K562 (cell line): ENCODE results near the gene MOB1A. TPM values are rescaled to one million over a fixed set of nuclear protein-coding genes. Genes with fewer than 3 reads are reported as not detected.
A peak's percentile ranks its signal among the peaks of the same experiment; 100 is the strongest.

Source experiments
- BRF1 ChIP-seq: IDR thresholded peaks from 3 replicates; pipeline ENCODE4 v1.6.1; 2011; ENCODE audit warnings: borderline replicate concordance, mild to moderate bottlenecking; ENCODE audit not compliant: insufficient read length; ENCODE audit errors: extremely low read depth
- EP300 ChIP-seq: IDR thresholded peaks from 2 replicates; pipeline ENCODE4 v1.6.1; 2012; ENCODE audit warnings: low read length, improper control_type of control experiment
- KAT7 ChIP-seq: sonication (generic); formaldehyde crosslinking; IDR thresholded peaks from 2 replicates; pipeline ENCODE4 v1.8.0; 2022; ENCODE audit warnings: missing genetic modification reagents, mild to moderate bottlenecking, borderline replicate concordance
- LCOR ChIP-seq: sonication (generic); formaldehyde crosslinking; IDR thresholded peaks from 2 replicates; pipeline ENCODE4 v1.8.0; 2022; ENCODE audit warnings: mild to moderate bottlenecking, missing genetic modification reagents
- MED1 ChIP-seq: sonication (generic); formaldehyde crosslinking; IDR thresholded peaks from 2 replicates; pipeline ENCODE4 v1.8.1; 2023; ENCODE audit warnings: missing genetic modification reagents, borderline replicate concordance
- NCOR1 ChIP-seq: fragments of 450-650 bp; IDR thresholded peaks from 2 replicates; pipeline ENCODE4 v1.6.1; 2016; ENCODE audit warnings: mild to moderate bottlenecking, moderate library complexity
- POLR2G ChIP-seq: fragments of 200-400 bp; formaldehyde crosslinking; IDR thresholded peaks from 2 replicates; pipeline ENCODE4 v1.6.1; 2017; ENCODE audit warnings: low read depth, mild to moderate bottlenecking, antibody characterized with exemption, low read length, moderate library complexity
- RNF219 ChIP-seq: fragments of 250-450 bp; sonication (Bioruptor Pico); IDR thresholded peaks from 2 replicates; pipeline ENCODE4 v1.5.0; 2022; ENCODE audit warnings: mild to moderate bottlenecking
- SAFB ChIP-seq: fragments of 200-400 bp; formaldehyde crosslinking; IDR thresholded peaks from 2 replicates; pipeline ENCODE4 v1.6.1; 2017; ENCODE audit warnings: low read depth, low read length, borderline replicate concordance
- SIN3B ChIP-seq: fragments of 450-650 bp; IDR thresholded peaks from 2 replicates; pipeline ENCODE4 v1.6.1; 2017; ENCODE audit warnings: low read depth, mild to moderate bottlenecking, moderate library complexity
- SMARCE1 ChIP-seq: fragments of 450-650 bp; IDR thresholded peaks from 2 replicates; pipeline ENCODE4 v1.7.1; 2016; ENCODE audit warnings: mild to moderate bottlenecking
- TCF3 ChIP-seq: sonication (generic); formaldehyde crosslinking; IDR thresholded peaks from 2 replicates; pipeline ENCODE4 v1.4.0; 2020; ENCODE audit warnings: mild to moderate bottlenecking, missing genetic modification reagents
- ZNF699 ChIP-seq: fragments of 250-450 bp; sonication (Bioruptor Pico); IDR thresholded peaks from 2 replicates; pipeline ENCODE4 v1.8.0; 2021; ENCODE audit warnings: mild to moderate bottlenecking, moderate library complexity; ENCODE audit not compliant: insufficient replicate concordance
- polyA plus RNA-seq, 8 experiments: library from polyadenylated mRNA; depleted of rRNA in 4 of 8; stranded (reverse) in 5 of 8; unstranded in 3 of 8; fragments of >200 nt; fragmentation: Nextera tagmentation in 2 of 8; fragmentation: Illumina TruSeq in 1 of 8; extraction: Ambion mirVana in 2 of 8; extraction: Trizol in 1 of 8; gene quantifications; 2 replicates each; pipeline versions ENCODE4 v1.2.1 to v1.2.3, GENCODE V29; 2011 to 2014; ENCODE audit warnings: inconsistent platforms in 1 of 8, missing spikeins in 1 of 8
- total RNA-seq, 7 experiments: library from RNA; depleted of rRNA in 6 of 7; stranded (reverse); fragments of >200 nt in 6 of 7; fragmentation: Illumina TruSeq in 2 of 7; extraction: Trizol in 2 of 7; gene quantifications; 2 replicates each; pipeline versions ENCODE4 v1.2.1 to v1.2.3, GENCODE V29; 2011 to 2021; ENCODE audit warnings: low replicate concordance in 1 of 7
- TF ChIP-seq, protein P1 (sequence below): IDR thresholded peaks from 2 replicates; pipeline ENCODE4 v1.6.1; 2011; ENCODE audit warnings: borderline replicate concordance, low read depth, mild to moderate bottlenecking, moderate library complexity, low read length; ENCODE audit not compliant: insufficient read depth, poor library complexity, severe bottlenecking
- TF ChIP-seq, protein P2 (sequence below), 2 experiments: fragments of 150-350 bp in 1 of 2; IDR thresholded peaks; 2 replicates each; pipeline ENCODE4 v1.6.1; 2012 to 2016; ENCODE audit warnings: low read depth in 2 of 2, low read length in 2 of 2, mild to moderate bottlenecking in 1 of 2, moderate library complexity in 1 of 2
- TF ChIP-seq, protein P3 (sequence below): sonication (generic); formaldehyde crosslinking; IDR thresholded peaks from 2 replicates; pipeline ENCODE4 v1.9.0; 2022; ENCODE audit warnings: mild to moderate bottlenecking, missing genetic modification reagents

Gene MOB1A
- total and polyA plus RNA-seq, 9 of the 15 experiments (the other 6 are each of a cell fraction or from before 2014, with no cell fraction given), result 24.8 to 100 (median 60.2) TPM

- no peak for TF ChIP-seq RNF219 (CRISPR knock-in tag)
- TF ChIP-seq, protein P1, sequence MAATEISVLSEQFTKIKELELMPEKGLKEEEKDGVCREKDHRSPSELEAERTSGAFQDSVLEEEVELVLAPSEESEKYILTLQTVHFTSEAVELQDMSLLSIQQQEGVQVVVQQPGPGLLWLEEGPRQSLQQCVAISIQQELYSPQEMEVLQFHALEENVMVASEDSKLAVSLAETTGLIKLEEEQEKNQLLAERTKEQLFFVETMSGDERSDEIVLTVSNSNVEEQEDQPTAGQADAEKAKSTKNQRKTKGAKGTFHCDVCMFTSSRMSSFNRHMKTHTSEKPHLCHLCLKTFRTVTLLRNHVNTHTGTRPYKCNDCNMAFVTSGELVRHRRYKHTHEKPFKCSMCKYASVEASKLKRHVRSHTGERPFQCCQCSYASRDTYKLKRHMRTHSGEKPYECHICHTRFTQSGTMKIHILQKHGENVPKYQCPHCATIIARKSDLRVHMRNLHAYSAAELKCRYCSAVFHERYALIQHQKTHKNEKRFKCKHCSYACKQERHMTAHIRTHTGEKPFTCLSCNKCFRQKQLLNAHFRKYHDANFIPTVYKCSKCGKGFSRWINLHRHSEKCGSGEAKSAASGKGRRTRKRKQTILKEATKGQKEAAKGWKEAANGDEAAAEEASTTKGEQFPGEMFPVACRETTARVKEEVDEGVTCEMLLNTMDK, result peak; percentile 89
- 0 out of 2 replicates have a peak, but pooled peaks have one; percentile 16 for TF ChIP-seq EP300
- 0 out of 2 replicates have a peak, but pooled peaks have one; percentile 40 for TF ChIP-seq SAFB
- no peak for TF ChIP-seq ZNF699 (CRISPR knock-in tag)
- peak; percentile 5; the same call in 1 of the 2 replicates for TF ChIP-seq TCF3 (CRISPR knock-in tag)
- TF ChIP-seq KAT7 (CRISPR knock-in tag), result peak; percentile 86; the same call in 1 of the 2 replicates
- peak; percentile 97 for TF ChIP-seq POLR2G
- 0 out of 2 replicates have a peak, but pooled peaks have one; percentile 10 for TF ChIP-seq SMARCE1
- peak; percentile 86 for TF ChIP-seq SIN3B
- peak; percentile 44; the same call in 1 of the 2 replicates for TF ChIP-seq NCOR1
- no peak for TF ChIP-seq LCOR (CRISPR knock-in tag)
- TF ChIP-seq, protein P2, sequence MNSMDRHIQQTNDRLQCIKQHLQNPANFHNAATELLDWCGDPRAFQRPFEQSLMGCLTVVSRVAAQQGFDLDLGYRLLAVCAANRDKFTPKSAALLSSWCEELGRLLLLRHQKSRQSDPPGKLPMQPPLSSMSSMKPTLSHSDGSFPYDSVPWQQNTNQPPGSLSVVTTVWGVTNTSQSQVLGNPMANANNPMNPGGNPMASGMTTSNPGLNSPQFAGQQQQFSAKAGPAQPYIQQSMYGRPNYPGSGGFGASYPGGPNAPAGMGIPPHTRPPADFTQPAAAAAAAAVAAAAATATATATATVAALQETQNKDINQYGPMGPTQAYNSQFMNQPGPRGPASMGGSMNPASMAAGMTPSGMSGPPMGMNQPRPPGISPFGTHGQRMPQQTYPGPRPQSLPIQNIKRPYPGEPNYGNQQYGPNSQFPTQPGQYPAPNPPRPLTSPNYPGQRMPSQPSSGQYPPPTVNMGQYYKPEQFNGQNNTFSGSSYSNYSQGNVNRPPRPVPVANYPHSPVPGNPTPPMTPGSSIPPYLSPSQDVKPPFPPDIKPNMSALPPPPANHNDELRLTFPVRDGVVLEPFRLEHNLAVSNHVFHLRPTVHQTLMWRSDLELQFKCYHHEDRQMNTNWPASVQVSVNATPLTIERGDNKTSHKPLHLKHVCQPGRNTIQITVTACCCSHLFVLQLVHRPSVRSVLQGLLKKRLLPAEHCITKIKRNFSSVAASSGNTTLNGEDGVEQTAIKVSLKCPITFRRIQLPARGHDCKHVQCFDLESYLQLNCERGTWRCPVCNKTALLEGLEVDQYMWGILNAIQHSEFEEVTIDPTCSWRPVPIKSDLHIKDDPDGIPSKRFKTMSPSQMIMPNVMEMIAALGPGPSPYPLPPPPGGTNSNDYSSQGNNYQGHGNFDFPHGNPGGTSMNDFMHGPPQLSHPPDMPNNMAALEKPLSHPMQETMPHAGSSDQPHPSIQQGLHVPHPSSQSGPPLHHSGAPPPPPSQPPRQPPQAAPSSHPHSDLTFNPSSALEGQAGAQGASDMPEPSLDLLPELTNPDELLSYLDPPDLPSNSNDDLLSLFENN (IDR thresholded peaks at IDR 0.05; ENCODE audit: low read depth in 2 of 2, low read length in 2 of 2), result peak in 1 of 2 experiments; percentile 62; a peak in 1 of 4 replicates
- TF ChIP-seq, protein P3, sequence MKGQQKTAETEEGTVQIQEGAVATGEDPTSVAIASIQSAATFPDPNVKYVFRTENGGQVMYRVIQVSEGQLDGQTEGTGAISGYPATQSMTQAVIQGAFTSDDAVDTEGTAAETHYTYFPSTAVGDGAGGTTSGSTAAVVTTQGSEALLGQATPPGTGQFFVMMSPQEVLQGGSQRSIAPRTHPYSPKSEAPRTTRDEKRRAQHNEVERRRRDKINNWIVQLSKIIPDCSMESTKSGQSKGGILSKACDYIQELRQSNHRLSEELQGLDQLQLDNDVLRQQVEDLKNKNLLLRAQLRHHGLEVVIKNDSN (CRISPR knock-in tag), result no peak
- no peak for TF ChIP-seq BRF1
- TF ChIP-seq MED1 (CRISPR knock-in tag), result no peak
These were observed 30.8 kb downstream of the MOB1A start, which contains the start of gene BOLA3 (continued) for GRCh38 chr2:74147727-74148456.
